Osteoblast (primary cell): ENCODE measurements around the gene SPRR1A. TPM values are rescaled to one million over a fixed set of nuclear protein-coding genes. Genes with fewer than 3 reads are reported as not detected.

Experiments
- DNase-seq: peaks from one replicate; pipeline ENCODE4 v3.0.0; 2011; ENCODE audit warnings: low spot score, mixed read lengths; ENCODE audit not compliant: insufficient read length; ENCODE audit errors: missing footprints
- H2AFZ ChIP-seq: 2 replicates; pipeline ENCODE4 v1.6.0; 2011; ENCODE audit warnings: mild to moderate bottlenecking, low read length
- H3K27ac ChIP-seq: 2 replicates; pipeline ENCODE4 v1.5.1; 2011; ENCODE audit warnings: mild to moderate bottlenecking, low read depth, low read length, moderate library complexity
- H3K27me3 ChIP-seq: 2 replicates; pipeline ENCODE4 v1.6.0; 2012; ENCODE audit warnings: mild to moderate bottlenecking, control low read depth, inconsistent platforms, low read length, moderate library complexity; ENCODE audit not compliant: insufficient read depth
- H3K36me3 ChIP-seq: 2 replicates; pipeline ENCODE4 v1.5.1; 2011; ENCODE audit warnings: mild to moderate bottlenecking, low read length, control low read depth, moderate library complexity; ENCODE audit not compliant: insufficient read depth
- H3K4me1 ChIP-seq: 2 replicates; pipeline ENCODE4 v1.5.1; 2011; ENCODE audit warnings: mild to moderate bottlenecking, low read length, control low read depth, moderate library complexity; ENCODE audit not compliant: insufficient read depth
- H3K4me2 ChIP-seq: 2 replicates; pipeline ENCODE4 v1.6.0; 2011; ENCODE audit warnings: mild to moderate bottlenecking, low read length; ENCODE audit not compliant: insufficient read depth
- H3K4me3 ChIP-seq: fragments of 200-600 bp; sonication (generic); 3 replicates; pipeline ENCODE4 v1.5.1; 2012; ENCODE audit warnings: mild to moderate bottlenecking, low read length, inconsistent platforms; ENCODE audit not compliant: insufficient read depth
- H3K79me2 ChIP-seq: 2 replicates; pipeline ENCODE4 v1.6.0; 2012; ENCODE audit warnings: mild to moderate bottlenecking, low read length, control low read depth, inconsistent platforms; ENCODE audit not compliant: insufficient read depth
- H3K9me3 ChIP-seq: 2 replicates; pipeline ENCODE4 v1.5.1; 2011; ENCODE audit warnings: low read depth, low read length, control low read depth
- H4K20me1 ChIP-seq: 2 replicates; pipeline ENCODE4 v1.6.0; 2012; ENCODE audit warnings: mild to moderate bottlenecking, low read length, control low read depth; ENCODE audit not compliant: insufficient read depth
- CTCF ChIP-seq: IDR thresholded peaks from 2 replicates; pipeline ENCODE4 v1.5.1; 2011; ENCODE audit warnings: mild to moderate bottlenecking, low read depth, low read length, moderate library complexity; ENCODE audit errors: extremely low read depth
- total RNA-seq: library from RNA; depleted of rRNA; stranded (reverse); fragments of >200 nt; gene quantifications from 2 replicates; pipeline ENCODE4 v1.2.3, GENCODE V29; 2012

SPRR1A gene
- total RNA-seq, 1 donor = not detected

GRCh38 chr1:152954436-152954835, 29.4 kb upstream of the SPRR1A start:
- no peak for DNase-seq
- no peak for TF ChIP-seq CTCF
- no peaks in the 10 kb centered on the region for H3K27me3 ChIP-seq

GRCh38 chr1:152957561-152957960, 26.3 kb upstream of the SPRR1A start:
- H4K20me1 ChIP-seq = no peaks in the 10 kb centered on the region
- H3K4me1 ChIP-seq = no peaks in the 10 kb centered on the region
- H3K79me2 ChIP-seq = no peaks in the 10 kb centered on the region
- H3K4me2 ChIP-seq = no peak overlapping the region
- H3K4me3 ChIP-seq = no peak overlapping the region
- H2AFZ ChIP-seq = no peak overlapping the region
- H3K9me3 ChIP-seq = no peaks in the 10 kb centered on the region
- no peaks in the 10 kb centered on the region for H3K27me3 ChIP-seq
- H3K36me3 ChIP-seq = no peaks in the 10 kb centered on the region
- no peak overlapping the region for H3K27ac ChIP-seq
- DNase-seq = no peak
- TF ChIP-seq CTCF = no peak

More at GRCh38 chr1:152954436-152954835, 29.4 kb upstream of the SPRR1A start:
- Histone ChIP-seq H3K36me3 (no peaks in the 10 kb centered on the region), H3K4me2 (no peak overlapping the region), H3K79me2 (no peaks in the 10 kb centered on the region), H3K9me3 (no peaks in the 10 kb centered on the region), H3K4me3 (no peak overlapping the region), H3K4me1 (no peaks in the 10 kb centered on the region), H4K20me1 (no peaks in the 10 kb centered on the region), H2AFZ (no peak overlapping the region), H3K27ac (no peak overlapping the region)

GRCh38 chr1:152959273-152959672, 24.6 kb upstream of the SPRR1A start:
- H3K27ac ChIP-seq = no peak overlapping the region

More at GRCh38 chr1:152959273-152959672, 24.6 kb upstream of the SPRR1A start:
- no peaks in the 10 kb centered on the region for H3K4me1 ChIP-seq
- no peak overlapping the region for H3K4me3 ChIP-seq
- no peaks in the 10 kb centered on the region for H4K20me1 ChIP-seq
- H3K36me3 ChIP-seq = no peaks in the 10 kb centered on the region
- H3K9me3 ChIP-seq = no peaks in the 10 kb centered on the region
- H3K27me3 ChIP-seq = no peaks in the 10 kb centered on the region
- no peak overlapping the region for H3K4me2 ChIP-seq
- no peaks in the 10 kb centered on the region for H3K79me2 ChIP-seq
- no peak overlapping the region for H2AFZ ChIP-seq
- no peak for DNase-seq
- TF ChIP-seq CTCF = no peak
